HPDE6-E6E7 (cell line): ENCODE results near the gene ZNF324B.
"Not testable (repeated sequence)": the region's sequence is repeated elsewhere in the genome, so short reads cannot be mapped to it uniquely, and the experiment has no call there.

Experiments
- DNase-seq: peaks from one replicate; pipeline ENCODE4 v3.0.0; 2011; ENCODE audit warnings: missing footprints; ENCODE audit errors: extremely low spot score

The ZNF324B gene

DNA sequence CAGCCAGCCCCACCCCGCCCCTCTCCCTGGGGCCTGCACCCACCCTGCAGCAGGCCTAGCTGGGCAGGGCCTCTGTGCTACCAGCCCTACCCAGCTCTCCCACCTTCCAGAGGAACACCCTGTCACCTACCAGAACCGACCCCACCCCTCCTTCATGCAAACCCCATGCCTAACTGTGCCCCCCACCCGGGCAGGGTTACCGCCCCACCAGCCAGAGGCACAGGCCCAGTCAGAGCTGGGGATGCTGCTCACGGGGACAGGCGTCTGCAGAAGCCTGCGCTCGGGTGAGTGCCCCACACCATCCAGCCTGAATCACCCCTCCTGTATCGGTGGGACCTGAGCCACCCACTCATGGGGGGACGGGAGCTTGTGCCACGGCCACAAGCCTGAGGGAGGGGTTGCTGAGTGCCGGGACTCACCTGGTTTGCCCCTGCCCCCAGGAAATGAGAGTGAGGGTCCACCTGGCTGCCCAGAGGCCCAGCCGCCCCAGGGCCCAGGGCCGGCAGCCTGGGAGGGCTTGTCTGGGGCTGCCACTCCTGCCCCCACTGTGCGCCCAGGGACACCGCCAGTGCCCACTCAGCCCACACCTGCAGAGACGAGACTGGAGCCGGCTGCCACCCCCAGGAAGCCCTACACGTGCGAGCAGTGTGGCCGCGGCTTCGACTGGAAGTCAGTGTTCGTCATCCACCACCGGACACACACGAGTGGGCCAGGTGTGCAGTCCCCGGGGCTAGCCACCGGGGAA lies 28.5 kb downstream of the ZNF324B start:
- DNase-seq, result no peak

DNA sequence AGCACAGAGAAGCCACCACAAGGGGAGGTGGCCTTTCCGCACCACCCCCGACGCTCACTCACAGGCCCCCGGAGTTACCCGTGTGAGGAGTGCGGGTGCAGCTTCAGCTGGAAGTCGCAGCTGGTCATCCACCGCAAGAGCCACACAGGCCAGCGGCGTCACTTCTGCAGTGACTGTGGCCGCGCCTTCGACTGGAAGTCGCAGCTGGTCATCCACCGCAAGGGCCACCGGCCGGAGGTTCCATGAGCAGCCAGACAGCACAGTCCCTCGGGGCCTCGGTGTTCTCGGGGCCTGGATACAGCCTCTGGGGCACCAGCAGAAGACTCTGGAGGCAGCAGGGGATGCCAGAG lies 29.0 kb downstream of the ZNF324B start:
- DNase-seq, result no peak

DNA sequence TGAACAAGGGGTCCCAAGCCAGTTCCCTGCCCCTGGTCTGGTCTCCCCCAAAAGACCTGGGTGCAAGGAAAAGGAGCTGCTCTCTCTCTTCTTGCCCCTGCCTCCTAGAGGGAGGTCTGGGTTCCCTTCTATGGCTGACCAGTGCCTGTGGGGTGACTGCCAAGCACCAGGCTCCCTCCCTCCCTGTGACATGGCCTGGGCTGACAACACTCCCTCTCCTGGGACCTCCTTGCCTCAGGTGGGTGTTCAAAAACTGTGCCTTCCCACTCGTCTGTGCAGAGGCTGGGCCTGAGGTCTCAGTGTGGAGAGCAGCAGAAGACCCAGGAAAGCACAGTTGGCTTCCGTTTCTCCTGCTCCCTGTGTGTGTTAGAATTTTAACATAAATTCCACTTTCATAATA lies 29.4 kb downstream of the ZNF324B start:
- DNase-seq, result no peak

DNA sequence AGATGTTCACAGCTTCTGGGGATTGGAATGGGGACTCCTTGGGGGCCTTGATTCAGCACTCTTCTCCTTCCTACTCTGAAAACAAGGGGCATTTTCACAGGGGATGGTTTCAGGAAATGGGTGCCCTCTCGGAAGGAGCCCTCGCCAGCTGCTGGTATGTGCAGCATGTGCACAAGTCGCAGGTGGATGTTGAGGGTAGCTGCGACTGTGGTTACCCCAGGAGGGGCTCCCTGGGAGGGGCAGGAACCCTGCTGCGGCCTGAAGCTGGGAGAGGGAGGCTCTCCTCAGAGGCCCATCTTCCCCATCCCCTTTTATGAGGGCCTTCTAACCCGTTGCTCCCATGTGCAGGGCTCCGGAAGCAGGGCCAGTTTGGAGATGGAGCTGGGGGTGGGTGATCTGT lies 30.9 kb downstream of the ZNF324B start:
- DNase-seq, result no peak

DNA sequence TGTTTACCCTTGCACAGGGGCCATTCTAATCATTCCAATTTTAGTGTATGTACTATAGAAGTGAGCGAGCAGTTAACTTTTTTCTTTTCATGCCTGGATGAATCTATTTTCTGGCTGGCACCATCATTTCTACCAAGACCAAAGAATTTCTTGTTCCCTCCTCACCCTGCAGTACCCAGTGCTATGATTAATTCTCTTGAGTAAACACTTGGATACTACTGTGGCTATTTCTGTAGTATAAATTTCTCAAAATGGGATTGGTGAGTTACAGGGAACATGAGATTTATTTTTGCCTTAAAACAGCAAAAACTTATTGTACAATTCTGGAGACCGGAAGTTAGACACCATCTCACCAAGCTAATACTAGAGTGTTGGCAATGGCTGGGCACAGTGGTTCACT lies 32.4 kb downstream of the ZNF324B start:
- DNase-seq, result no peak

DNA sequence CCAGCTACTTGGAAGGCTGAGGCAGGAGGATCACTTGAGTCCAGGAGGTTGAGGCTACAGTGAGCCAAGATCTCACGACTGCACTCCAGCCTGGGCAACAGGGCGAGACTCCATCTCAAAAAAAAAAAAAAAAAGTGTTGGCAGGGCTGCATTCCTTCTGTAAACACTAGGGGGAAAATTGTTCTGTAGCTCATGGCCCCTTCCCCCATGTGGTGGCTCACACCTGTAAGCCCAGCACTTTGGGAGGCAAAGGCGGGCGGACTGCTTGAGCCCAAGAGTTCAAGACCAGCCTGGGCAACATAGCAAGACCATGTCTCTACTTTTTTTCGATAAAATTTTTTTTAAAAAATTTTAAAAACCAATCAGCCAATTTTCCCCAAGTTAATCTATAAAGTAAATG lies 32.9 kb downstream of the ZNF324B start:
- DNase-seq, result not testable (repeated sequence)

DNA sequence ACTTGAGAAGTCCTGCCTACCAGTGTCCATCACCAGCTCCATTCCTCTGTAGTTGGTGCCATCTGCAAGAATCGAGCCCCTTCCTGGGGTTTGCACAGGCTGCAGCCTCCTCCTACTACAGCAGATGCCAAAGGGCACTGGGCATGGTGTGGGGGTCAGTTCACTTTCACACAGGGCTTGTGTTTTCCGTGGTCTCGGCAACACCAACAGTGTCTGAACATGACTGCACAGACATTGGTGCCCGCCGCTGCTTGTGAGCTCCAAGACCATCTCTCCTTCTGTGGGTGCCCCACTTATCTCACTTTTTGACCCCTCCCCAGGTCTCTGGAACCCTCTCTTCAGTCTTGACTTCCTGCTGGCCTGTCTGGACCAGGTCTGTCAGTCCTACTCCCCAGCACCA lies 40.0 kb downstream of the ZNF324B start:
- no peak for DNase-seq

DNA sequence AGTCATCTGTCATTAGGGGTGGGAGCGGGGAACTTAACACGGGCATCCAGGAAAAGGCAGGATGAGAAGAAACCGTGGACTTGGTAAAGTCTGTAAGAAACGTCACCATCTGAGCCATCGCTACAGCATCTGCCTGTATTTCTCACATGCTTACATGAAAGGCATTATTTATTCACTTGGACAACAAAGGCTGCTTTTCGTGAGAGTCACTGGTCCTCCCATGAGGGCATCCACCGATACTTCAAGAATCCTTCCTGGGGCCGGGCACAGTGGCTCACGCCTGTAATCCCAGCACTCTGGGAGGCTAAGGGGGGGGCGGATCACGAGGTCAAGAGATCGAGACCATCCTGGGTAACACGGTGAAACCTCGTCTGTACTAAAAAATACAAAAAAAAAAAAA lies 40.8 kb downstream of the ZNF324B start:
- DNase-seq, result no peak

DNA sequence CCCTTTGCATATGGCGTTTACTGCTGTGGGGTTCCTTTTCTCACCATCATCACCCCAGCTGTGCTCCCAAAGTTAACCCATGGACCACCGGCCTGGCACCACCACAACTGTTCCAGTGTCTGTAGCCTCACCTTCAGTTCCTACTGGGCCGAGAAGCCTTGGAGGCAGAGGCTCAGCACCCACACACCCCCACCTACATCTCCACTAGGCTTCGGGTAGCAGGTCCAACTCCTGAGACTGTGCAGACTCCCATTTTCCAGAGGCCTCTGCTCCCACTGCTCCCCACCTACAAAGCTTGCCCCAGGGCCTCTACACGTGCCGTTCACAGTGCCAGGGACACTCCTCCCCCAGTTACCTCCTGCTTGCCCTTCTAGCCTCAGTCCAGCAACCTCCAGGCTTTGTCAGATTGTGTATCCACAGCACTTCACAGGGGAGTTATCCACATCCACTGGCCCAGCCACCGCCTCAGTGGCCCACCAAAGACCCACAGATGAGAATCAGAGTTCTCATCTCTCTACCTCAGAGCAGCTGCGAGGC lies 46.3 kb downstream of the ZNF324B start:
- DNase-seq, result no peak

DNA sequence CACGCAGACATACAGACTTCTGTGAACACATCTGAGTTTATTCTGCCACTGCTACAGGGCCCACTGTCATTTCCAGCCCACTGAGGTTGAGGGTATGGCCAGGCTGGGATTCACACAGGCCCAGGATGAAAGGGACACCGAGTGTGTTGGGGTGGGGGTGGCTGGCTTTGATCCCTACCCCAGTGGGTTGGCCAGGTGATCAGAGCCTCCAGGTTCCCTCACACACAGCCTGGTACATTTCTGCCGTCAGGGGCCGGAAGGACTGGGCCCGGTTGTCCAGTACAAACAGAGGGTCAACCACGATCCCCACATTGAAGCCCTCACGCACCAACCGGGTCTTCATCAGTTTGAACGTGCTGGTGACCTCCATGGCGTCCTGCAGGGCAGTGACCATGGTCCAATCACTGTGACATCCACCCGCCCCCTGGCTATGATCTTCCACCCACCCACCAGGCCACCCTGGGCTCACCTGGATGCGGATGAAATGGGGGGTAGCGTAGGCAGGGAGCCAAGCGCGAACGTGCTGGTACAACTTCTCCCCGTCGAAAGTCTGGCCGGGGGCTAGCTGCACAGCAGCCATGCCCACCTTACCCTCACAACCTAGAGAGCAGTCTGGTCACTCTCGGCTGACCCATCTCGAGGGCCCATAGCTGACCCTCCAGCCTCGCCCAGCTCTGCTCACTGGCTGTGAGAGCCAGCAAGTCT lies 47.0 kb downstream of the ZNF324B start:
- DNase-seq, result no peak

DNA sequence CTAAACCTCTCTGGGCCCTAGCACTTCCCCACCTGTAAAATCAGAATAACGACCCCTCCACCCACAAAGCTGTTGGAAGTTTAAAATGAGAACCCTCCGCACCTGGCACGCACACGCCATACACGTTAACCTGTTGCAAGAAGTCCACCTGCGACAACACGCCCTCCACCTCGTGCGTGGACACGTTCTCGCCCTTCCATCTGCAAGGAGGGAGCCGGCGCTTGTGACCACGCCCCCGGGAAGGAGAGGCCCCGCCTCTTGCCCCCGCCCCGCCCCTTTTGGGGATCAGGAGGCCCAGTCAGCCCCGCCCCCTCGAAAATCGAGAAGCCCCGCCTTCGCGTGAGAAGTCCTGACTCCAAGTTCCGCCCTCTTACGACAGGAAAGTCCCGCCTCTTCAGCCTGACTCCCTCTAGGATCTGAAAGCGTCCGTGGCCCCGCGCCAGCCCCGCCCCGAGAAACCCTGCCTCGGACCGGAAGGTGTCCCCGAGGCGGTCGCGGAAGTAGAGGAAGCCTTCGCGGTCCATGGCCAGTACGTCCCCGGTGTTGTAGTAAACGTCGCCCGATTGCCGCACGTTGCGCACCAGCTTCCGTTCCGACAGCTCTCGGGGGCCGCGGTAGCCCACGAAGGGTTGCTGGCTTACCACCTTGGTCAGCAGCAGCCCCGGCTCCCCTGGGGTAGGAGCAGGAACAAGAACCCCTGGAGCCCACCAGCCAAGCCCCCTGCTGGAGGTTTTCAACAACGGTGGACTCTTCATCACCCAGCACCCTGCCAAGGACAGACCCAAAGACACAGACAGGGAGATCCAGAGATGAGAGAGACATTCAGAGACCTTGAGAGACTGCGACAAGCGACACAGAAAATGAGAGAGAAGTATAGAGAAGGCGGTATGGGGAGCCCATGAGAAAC lies 47.9 kb downstream of the ZNF324B start:
- DNase-seq, result peak; percentile 99

DNA sequence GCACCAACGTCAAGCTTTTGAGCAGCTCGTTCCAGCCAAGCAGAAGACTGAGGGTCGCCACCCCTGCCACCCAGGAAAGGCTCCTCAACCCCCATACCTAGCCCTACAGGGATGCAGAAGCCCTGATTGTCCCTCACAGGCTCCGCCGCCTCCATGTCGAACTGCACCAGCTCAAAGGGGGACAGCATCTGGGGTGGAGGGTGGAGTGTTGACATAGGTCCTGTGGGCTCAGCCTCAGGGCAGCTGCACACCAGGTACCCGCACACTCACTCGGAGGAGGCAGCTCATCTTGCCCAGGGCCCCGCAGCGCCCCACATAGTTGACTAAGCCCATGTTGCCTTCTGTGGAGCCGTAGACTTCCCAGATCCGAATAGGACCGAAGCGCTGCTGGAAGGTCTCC lies 48.8 kb downstream of the ZNF324B start:
- no peak for DNase-seq
